ENCODE results near the gene FAM43A. TPM values are rescaled to one million over a fixed set of nuclear protein-coding genes. Genes with fewer than 3 reads are reported as not detected.

The FAM43A gene
- total and polyA plus RNA-seq, 2 of the 8 experiments (the other 6 are each of a cell fraction or from before 2014, with no cell fraction given): 2.3 to 2.6 TPM

GRCh38 chr3:194730365-194730764, 44.7 kb downstream of the FAM43A start:
- H3K4ac ChIP-seq (replicated peaks; ENCODE audit: insufficient read length, low read depth, low read length): no peak overlapping the region
- no peak overlapping the region for H2BK20ac ChIP-seq (ENCODE audit: low read length)
- H4K91ac ChIP-seq (replicated peaks; ENCODE audit: insufficient read length, low read length): no peak overlapping the region
- no peak overlapping the region for H2BK5ac ChIP-seq (ENCODE audit: low read depth, low read length)
- no peak overlapping the region for H3K14ac ChIP-seq (ENCODE audit: insufficient read length)
- H4K20me1 ChIP-seq (replicated peaks in 1 of 2; ENCODE audit: control insufficient read depth in 1 of 2, insufficient read depth in 2 of 2, low read length in 2 of 2): no peaks in the 10 kb centered on the region
- WGBS, 2 experiments (ENCODE audit: extremely low coverage in 1 of 2, insufficient coverage in 1 of 2, insufficient read length in 1 of 2, insufficient replicate concordance in 2 of 2, low coverage in 1 of 2, low lambda C conversion rate in 2 of 2, missing lambda C conversion rate in 1 of 2): 76% methylated on average over 10 of the region's 10 CpGs; no CpG with 5 or more reads in 1 of the 2 experiments
- no peak overlapping the region for H2AK5ac ChIP-seq (ENCODE audit: low read depth, low read length)
- ChIA-PET CTCF (ENCODE audit: partially characterized antibody) (interaction anchor here (1.7 kb wide), 1 partner anchor 48 kb away, joined by 5 read pairs; no protein-coding TSS in a partner anchor), POLR2A (ENCODE audit: partially characterized antibody) (no interaction called here)
- H2BK120ac ChIP-seq (replicated peaks; ENCODE audit: low read depth, low read length): no peak overlapping the region
- no peaks in the 10 kb centered on the region for H3K79me1 ChIP-seq (ENCODE audit: low read depth, low read length)
- no peaks in the 10 kb centered on the region; a peak in 1 of 7 replicates for H3K27me3 ChIP-seq (replicated peaks in 1 of 4; ENCODE audit: control insufficient read depth in 3 of 4, extremely low read depth in 1 of 4, insufficient read depth in 3 of 4, low read length in 3 of 4)
- TF ChIP-seq TCF12 (IDR thresholded peaks at IDR 0.05; ENCODE audit: low read depth, low read length) (no peak), CTBP2 (IDR thresholded peaks at IDR 0.05; ENCODE audit: borderline replicate concordance, insufficient read depth, insufficient read length, low read length) (no peak), YY1 (IDR thresholded peaks at IDR 0.05; ENCODE audit: low read depth, low read length) (peak; percentile 15; the same call in 1 of the 2 replicates), POLR2AphosphoS5 (IDR thresholded peaks at IDR 0.05; ENCODE audit: low read depth, low read length) (no peak)
- no peak overlapping the region for H3K23ac ChIP-seq (ENCODE audit: insufficient read length)
- H3K4me3 ChIP-seq (ENCODE audit: extremely low read depth in 1 of 4, insufficient read depth in 2 of 4, low read depth in 3 of 4, low read length in 4 of 4): no peak overlapping the region
- no peaks in the 10 kb centered on the region; a peak in 1 of 7 replicates for H3K4me1 ChIP-seq (replicated peaks in 1 of 4; ENCODE audit: control insufficient read depth in 3 of 4, insufficient read depth in 4 of 4, low read length in 3 of 4)
- H2AFZ ChIP-seq (ENCODE audit: low read length): no peak overlapping the region
- no peak overlapping the region for H4K5ac ChIP-seq (ENCODE audit: insufficient read length, low read depth, low read length)
- H3K36me3 ChIP-seq (ENCODE audit: control insufficient read depth in 2 of 4, insufficient read depth in 4 of 4, low read length in 3 of 4): no peaks in the 10 kb centered on the region
- no peak overlapping the region for H3K56ac ChIP-seq (replicated peaks; ENCODE audit: insufficient read length, low read depth, low read length)
- no peak overlapping the region for H2BK12ac ChIP-seq (ENCODE audit: low read depth, low read length)
- no peak overlapping the region for H3K9ac ChIP-seq (replicated peaks in 1 of 4; ENCODE audit: extremely low read depth in 1 of 4, low read depth in 3 of 4, low read length in 3 of 4)
- H3K4me2 ChIP-seq (ENCODE audit: insufficient read depth in 1 of 2, low read depth in 2 of 2, low read length in 2 of 2): no peak overlapping the region
- no peak overlapping the region for H2BK15ac ChIP-seq (ENCODE audit: low read length)
- H3K18ac ChIP-seq (ENCODE audit: extremely low read depth, low read length): no peak overlapping the region
- H4K8ac ChIP-seq (ENCODE audit: extremely low read depth, insufficient read depth, low read length): no peak overlapping the region
- H3K9me3 ChIP-seq (ENCODE audit: insufficient read depth in 2 of 2, low read depth in 1 of 2, low read length in 1 of 2): no peaks in the 10 kb centered on the region
- FAIRE-seq (no peak), DNase-seq (ENCODE audit: low read depth in 1 of 2, low spot score in 2 of 2) (no peak)
- H3K27ac ChIP-seq (ENCODE audit: low read depth, low read length): no peak overlapping the region
- no peaks in the 10 kb centered on the region; the same call in 1 of the 2 replicates for H3K23me2 ChIP-seq (ENCODE audit: low read depth, low read length)
- no peaks in the 10 kb centered on the region for H3K79me2 ChIP-seq (ENCODE audit: control insufficient read depth in 1 of 2, insufficient read depth in 2 of 2, low read length in 2 of 2)
